ENCODE measurements around the gene PLK5.

The PLK5 gene

GRCh38 chr19:1582201-1582600 lies 58.3 kb downstream of the PLK5 start:
- no peak for DNase-seq

GRCh38 chr19:1584500-1585242 lies 60.8 kb downstream of the PLK5 start:
- no peak for DNase-seq

DNA sequence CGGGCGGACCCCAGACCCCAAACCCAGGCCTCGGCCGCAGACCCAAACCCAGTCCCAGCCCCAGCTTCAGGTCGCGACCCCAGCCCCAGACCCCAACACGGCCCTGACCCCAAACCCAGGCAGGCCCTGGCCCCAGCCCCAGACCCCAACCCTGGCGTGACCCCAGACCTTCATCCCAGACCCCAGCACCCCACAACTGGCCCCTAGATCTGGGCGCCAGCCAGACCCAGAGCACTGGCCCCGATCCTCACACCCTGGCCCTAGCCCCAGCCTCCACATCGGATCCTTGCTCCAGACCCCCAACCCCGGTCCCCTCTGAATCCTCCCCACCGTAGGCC lies 61.3 kb downstream of the PLK5 start:
- no peak for DNase-seq

Data from NCI-H1092 treated with DMSO at 0.1 percent for 48 hours (cell line).